ENCODE results near the gene STK11.

Gene STK11, protein sequence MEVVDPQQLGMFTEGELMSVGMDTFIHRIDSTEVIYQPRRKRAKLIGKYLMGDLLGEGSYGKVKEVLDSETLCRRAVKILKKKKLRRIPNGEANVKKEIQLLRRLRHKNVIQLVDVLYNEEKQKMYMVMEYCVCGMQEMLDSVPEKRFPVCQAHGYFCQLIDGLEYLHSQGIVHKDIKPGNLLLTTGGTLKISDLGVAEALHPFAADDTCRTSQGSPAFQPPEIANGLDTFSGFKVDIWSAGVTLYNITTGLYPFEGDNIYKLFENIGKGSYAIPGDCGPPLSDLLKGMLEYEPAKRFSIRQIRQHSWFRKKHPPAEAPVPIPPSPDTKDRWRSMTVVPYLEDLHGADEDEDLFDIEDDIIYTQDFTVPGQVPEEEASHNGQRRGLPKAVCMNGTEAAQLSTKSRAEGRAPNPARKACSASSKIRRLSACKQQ

DNA sequence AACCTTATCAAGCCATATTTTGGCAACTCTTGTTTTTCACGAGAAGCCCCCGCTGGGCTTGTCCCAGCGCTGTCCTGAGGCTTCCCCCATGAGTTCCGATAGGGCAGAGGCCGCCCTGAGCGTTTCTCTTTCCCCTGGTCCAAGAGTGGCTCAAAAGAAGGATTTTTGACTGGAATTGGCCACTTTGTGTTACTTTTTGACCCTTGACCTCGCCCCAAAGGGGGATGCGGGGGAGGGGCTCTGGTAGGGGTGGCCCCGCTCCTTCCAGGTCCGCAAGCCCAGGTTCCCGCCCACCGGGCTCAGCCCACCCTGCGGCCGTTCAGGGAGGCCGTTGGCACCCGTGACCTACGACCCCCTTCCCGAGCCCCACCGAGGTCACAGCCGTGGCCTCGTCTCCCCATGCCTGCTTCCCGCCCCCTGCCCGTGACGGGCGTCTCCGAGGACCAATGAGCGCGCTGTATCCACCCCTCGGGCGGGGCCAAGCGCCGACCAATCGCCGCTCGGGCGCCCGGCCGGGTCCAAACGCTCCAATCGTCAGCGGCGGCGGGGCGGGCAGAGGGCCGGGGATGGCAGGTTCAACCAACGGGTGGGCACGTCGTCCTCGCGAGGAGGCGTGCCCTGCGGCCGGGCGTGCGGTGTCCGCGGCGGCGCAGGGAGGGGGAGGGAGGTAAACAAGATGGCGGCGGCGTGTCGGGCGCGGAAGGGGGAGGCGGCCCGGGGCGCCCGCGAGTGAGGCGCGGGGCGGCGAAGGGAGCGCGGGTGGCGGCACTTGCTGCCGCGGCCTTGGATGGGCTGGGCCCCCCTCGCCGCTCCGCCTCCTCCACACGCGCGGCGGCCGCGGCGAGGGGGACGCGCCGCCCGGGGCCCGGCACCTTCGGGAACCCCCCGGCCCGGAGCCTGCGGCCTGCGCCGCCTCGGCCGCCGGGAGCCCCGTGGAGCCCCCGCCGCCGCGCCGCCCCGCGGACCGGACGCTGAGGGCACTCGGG is at the start of gene STK11:
STK11 (plus strand) TSS at position 665 of the 986 bp plus-strand sequence. CDS start 1,136 bp downstream, outside the sequence.
- in situ Hi-C loops (cut with HindIII; ENCODE audit: low sequenced_read_pairs), result no loop called here
- TF ChIP-seq, protein P1, sequence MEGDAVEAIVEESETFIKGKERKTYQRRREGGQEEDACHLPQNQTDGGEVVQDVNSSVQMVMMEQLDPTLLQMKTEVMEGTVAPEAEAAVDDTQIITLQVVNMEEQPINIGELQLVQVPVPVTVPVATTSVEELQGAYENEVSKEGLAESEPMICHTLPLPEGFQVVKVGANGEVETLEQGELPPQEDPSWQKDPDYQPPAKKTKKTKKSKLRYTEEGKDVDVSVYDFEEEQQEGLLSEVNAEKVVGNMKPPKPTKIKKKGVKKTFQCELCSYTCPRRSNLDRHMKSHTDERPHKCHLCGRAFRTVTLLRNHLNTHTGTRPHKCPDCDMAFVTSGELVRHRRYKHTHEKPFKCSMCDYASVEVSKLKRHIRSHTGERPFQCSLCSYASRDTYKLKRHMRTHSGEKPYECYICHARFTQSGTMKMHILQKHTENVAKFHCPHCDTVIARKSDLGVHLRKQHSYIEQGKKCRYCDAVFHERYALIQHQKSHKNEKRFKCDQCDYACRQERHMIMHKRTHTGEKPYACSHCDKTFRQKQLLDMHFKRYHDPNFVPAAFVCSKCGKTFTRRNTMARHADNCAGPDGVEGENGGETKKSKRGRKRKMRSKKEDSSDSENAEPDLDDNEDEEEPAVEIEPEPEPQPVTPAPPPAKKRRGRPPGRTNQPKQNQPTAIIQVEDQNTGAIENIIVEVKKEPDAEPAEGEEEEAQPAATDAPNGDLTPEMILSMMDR (IDR thresholded peaks at IDR 0.05; ENCODE audit: low read depth, low read length, missing control alignments), result no peak
- DNase-seq (ENCODE audit: low read depth), result peak; percentile 89
- H3K4me3 ChIP-seq (ENCODE audit: low read depth, low read length), result peak within 1 kb of the TSS; percentile 77

DNA sequence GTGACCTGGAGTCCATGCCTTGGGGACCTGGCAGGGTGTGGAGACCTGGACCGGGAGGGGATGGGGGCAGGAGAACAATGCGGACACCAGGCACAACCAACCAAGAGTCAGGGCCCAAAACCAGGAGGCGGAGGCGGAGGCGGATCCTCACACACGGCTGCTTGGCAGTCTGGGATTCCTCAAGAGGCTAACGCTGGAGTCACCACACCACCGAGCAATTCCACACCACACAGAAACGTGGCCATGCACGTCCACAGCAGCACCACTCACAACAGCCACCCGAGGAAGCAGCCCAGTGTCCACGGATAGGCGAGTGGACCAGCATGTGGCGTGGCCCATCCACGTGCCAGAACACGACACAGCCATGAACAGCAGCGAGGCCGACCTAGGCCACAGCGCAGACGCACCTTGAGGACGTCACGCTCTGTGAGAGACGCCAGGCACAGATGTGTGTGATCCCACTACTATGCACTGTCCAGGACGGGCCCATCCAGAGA is 49.2 kb upstream of the STK11 start:
- no peak overlapping the region for H3K4me3 ChIP-seq (ENCODE audit: low read depth, low read length)
- in situ Hi-C loops (cut with HindIII; ENCODE audit: low sequenced_read_pairs), result no loop called here
- DNase-seq (ENCODE audit: low read depth), result no peak
- TF ChIP-seq, protein P1 (IDR thresholded peaks at IDR 0.05; ENCODE audit: low read depth, low read length, missing control alignments), result no peak

DNA sequence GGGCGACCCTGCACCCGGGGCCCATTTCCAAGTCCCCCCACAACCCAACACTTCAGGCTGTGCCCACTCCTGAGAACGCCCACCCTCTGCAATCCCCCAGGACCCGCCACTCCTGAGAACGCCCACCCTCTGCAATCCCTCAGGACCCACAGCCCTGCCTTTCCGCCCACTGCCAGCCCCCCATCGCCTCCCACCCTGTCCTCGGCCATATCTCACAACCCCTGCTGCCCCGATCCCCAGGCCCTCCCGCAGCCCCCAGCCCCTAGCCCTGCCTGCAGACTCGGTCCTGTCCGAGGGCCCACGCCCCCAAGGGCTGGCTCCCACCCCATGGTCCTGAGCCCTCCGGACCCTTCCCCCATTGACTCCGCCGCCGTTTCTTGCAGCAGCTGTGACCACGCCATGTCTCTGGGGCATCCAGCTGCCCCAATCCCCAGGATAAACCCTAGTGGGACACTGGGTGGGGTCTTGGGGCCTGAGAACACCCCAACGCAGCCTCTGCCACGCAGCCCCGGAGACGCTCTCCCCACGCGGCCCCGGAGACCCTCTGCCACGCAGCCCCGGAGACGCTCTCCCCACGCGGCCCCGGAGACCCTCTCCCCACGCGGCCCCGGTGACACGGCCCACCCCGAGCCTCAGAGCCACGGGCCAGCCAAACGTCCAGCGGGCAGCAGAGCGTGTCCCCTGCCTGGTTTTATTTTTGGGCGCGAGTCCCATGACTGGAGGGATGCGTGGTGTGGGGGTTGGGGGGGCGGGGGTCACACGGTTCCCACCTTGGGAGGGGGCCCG is 48.6 kb upstream of the STK11 start:
- no peak for DNase-seq (ENCODE audit: low read depth)
- in situ Hi-C loops (cut with HindIII; ENCODE audit: low sequenced_read_pairs), result no loop called here

GRCh38 chr19:1157931-1158884 is 47.4 kb upstream of the STK11 start:
- TF ChIP-seq, protein P1 (IDR thresholded peaks at IDR 0.05; ENCODE audit: low read depth, low read length, missing control alignments), result no peak
- no peak for DNase-seq (ENCODE audit: low read depth)
- in situ Hi-C loops (cut with HindIII; ENCODE audit: low sequenced_read_pairs), result no loop called here
- H3K4me3 ChIP-seq (ENCODE audit: low read depth, low read length), result no peak overlapping the region

More for the DNA sequence above, 48.6 kb upstream of the STK11 start:
- TF ChIP-seq, protein P1 (IDR thresholded peaks at IDR 0.05; ENCODE audit: low read depth, low read length, missing control alignments), result no peak
- H3K4me3 ChIP-seq (ENCODE audit: low read depth, low read length), result no peak overlapping the region

DNA sequence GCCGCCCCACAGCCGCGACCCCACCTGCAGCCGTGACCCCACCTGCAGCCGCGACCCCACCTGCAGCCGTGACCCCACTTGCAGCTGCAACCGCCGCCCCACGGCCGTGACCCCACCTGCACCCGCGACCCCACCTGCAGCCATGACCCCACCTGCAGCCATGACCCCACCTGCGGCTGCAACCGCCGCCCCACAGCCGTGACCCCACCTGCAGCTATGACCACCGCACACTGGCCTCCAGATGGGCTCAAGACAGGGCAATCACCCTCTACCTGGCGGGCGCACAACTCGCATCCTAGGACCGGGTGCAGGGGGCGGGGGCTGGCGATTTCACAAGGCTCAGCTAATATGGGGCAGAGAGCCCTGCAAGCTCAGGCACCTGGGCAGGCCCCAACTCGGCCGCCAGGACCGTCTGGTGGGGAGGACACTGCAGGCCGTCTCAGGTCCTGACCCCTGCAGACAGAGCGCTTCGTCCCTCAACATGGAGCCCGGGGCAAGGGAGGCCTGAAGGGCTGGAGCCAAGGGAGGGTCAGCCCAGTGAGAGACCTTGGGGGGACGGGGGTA is 46.6 kb upstream of the STK11 start:
- TF ChIP-seq, protein P1 (IDR thresholded peaks at IDR 0.05; ENCODE audit: low read depth, low read length, missing control alignments), result no peak
- no peak for DNase-seq (ENCODE audit: low read depth)
- no peak overlapping the region for H3K4me3 ChIP-seq (ENCODE audit: low read depth, low read length)
- in situ Hi-C loops (cut with HindIII; ENCODE audit: low sequenced_read_pairs), result no loop called here
